ENCODE results near the gene DLL4. TPM values are rescaled to one million over a fixed set of nuclear protein-coding genes. Genes with fewer than 3 reads are reported as not detected.
"Not testable (repeated sequence)": the region's sequence is repeated elsewhere in the genome, so short reads cannot be mapped to it uniquely, and the experiment has no call there.

Gene DLL4
- total RNA-seq, 2 donors from 2014 or later, result 0.16 TPM; not detected in 1

DNA sequence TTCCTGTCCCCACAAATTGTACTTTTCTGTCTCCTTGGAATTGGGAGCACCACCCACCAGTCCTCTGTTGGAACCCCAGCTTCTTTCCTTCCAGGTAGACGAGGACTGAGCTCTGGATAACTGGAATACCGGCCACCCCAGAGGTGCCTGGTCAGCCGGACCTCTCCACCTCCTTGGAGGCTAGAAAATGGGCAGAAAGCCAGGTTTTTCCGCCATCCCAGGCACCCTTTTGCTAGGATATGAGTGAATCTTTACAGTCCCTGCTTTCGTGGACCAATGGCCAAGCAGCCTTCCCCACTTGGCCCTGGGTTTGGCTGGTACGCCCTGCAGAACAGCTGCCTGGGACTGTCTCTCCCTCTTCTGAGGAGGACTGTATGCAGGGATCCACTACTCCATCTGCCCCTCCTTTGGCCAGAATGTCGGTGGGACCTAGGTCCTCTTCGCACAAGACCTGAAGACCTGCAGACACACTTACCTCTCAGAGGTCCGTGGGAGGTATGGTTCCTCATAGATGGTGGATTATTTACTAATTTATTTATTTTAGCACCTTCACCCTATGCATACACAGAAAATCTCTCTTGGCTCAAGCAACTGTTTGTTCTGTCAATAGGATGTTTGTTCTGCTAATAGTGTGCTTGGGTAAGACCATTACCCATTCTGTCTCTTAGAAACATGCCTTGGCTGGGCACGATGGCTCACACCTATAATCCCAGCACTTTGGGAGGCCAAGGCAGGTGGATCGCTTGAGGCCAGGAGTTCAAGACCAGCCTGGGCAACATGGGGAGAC lies 15.6 kb downstream of the DLL4 start:
- Mint-ChIP-seq H3K27ac (peak overlapping the region; percentile 23 to 25), H3K9me3 (no peaks in the 10 kb centered on the region), H3K36me3 (no peaks in the 10 kb centered on the region)
- DNase-seq (ENCODE audit: low spot score in 2 of 2) (no peak), ATAC-seq (no peak)

DNA sequence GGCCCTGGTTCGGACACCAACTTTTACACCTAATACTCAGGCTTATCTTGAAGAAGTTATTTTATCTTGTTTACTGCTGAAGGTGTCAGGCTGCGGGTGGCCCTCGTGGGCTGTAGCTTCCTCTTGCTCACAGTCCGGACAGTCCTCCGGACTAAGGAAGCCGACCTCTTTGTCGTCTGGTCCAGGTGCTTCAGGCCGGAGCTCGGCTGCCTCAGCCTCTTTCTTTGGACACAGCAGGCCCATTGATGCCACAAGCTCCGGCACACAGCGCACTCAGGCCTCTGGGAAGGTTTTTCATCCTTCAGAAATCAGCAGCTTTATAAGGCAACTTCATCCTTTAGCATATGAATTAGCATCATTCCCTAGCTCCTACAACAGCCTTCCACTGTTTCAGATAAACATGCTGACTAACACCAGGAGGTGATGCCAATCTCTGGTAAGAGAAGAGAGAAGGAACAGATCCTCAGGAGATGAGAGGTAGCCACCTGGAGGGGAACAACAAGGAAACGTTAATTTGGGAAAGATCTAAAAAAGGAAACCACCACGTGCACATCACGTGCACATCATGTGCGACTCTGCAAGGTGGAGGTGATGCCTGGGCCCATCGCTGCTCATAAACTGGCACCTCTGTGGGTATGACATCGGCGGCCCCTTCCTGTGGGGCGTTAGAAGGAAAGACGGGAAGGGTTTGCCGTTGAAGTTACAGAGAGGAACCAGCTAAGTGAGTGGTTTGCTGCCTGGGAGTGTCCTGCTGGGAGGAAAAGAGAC lies 19.8 kb downstream of the DLL4 start:
- peaks cover 0 to 5% of the 10 kb centered on the region in 2 donors for H3K36me3 Mint-ChIP-seq

DNA sequence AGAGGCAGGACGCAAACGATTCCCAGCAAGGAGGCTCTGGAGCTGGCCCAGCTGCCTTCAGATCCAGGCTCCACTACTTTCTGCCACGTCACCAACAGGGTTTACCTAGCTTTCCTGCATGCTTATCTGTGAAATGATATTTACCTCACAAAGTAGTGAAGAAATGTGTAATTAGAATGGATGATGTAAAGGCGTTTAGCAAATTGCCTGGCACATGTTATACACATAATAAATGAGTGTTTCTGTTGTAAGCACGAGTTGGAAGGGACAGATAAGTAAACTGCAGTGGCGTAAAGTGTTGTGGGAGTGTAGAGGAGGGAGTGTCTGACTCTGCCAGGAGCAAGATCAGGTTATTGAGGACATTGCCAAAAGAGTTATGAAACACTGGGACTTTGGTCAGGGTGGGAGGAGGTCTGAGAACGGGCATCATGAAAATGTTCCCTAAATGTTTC lies 20.6 kb downstream of the DLL4 start:
- Mint-ChIP-seq H3K36me3 (peaks cover 0 to 5% of the 10 kb centered on the region in 2 donors), H3K9me3 (no peaks in the 10 kb centered on the region), H3K27ac (no peak overlapping the region)
- no peak for DNase-seq (ENCODE audit: low spot score in 2 of 2)
- ATAC-seq, result no peak

More for the DNA sequence above, 19.8 kb downstream of the DLL4 start:
- no peak overlapping the region for H3K27ac Mint-ChIP-seq
- DNase-seq (ENCODE audit: low spot score in 2 of 2), result no peak
- no peaks in the 10 kb centered on the region for H3K9me3 Mint-ChIP-seq
- no peak for ATAC-seq

DNA sequence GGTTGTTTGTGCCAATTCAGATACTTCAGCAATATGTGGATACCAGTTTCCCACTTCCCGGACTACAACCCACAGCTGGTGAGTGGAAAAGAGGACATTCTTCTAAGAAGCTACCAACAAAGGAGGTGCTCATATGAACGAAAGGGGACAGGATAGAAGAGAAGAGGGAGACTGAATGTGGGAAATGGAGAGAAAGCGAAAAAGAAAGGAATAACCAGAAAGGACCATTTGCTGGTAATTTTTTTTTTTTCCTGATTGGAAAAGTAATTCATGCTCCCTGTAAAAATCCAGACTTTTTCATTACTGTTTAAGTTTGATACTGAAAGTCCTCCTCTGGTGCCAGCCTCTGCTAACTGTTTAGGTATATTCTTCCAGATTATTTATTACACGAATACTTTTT lies 22.6 kb downstream of the DLL4 start:
- H3K36me3 Mint-ChIP-seq, result peaks cover 5 to 9% of the 10 kb centered on the region in 2 donors
- DNase-seq (ENCODE audit: low spot score in 2 of 2) (no peak), ATAC-seq (no peak)
- no peaks in the 10 kb centered on the region for H3K9me3 Mint-ChIP-seq
- H3K27ac Mint-ChIP-seq, result peak overlapping the region; percentile 91 to 96

- peaks cover 5 to 9% of the 10 kb centered on the region in 2 donors for H3K36me3 Mint-ChIP-seq
- ATAC-seq, result no peak
- H3K27ac Mint-ChIP-seq, result peak overlapping the region; percentile 91 to 96
- no peaks in the 10 kb centered on the region for H3K9me3 Mint-ChIP-seq
- DNase-seq (ENCODE audit: low spot score in 2 of 2), result no peak
Observed at GRCh38 chr15:40952301-40952900, 23.3 kb downstream of the DLL4 start.

DNA sequence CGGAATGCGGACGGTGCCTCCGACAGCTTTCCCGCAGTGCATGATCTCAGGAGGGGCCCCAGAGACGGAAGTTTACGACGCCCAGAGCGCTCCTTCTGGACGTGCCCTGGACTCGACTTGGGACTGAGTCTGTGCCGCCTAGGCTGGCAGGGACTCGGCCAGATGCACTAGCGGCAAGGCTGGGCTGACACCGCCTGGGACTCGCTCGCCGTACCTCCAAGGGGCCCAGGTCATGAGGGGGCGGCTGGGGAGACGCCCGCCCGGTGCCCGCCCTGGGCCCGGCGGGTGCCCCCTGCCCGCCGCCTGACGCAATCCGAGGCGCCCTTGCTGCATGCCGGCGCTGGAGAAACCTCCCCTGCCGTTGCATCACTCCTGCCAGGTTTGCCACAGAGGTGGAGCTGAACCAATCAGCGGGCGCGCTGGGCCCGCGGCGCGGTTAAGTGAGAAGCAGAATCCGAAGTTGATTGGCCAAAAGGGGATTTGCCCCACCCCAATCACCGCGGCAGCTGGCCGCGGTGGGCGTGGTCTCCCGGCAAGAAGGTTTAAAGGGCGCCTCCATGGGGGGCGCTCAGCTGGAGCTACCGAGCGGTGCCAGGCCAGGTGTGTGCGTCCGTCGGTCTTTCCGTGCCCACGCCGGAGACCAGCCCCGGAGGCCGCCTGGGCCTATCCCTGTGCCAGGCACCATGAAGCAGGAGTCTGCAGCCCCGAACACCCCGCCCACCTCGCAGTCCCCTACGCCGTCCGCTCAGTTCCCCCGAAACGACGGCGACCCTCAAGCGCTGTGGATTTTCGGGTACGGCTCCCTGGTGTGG lies 24.0 kb downstream of the DLL4 start, which contains the start of gene CHAC1:
TSS of gene CHAC1 (plus strand) at position 571 of the 812 bp plus-strand sequence. CDS start at position 684, 113 bp downstream.
- ATAC-seq, result peak; percentile 95
- DNase-seq (ENCODE audit: low spot score in 2 of 2), result peak; percentile 95 to 97
- Mint-ChIP-seq H3K27ac (peak within 1 kb of the TSS; percentile 91 to 96), H3K9me3 (no peaks in the 10 kb centered on the region), H3K36me3 (peaks cover 5 to 9% of the 10 kb centered on the region in 2 donors)

- ATAC-seq (peak in 1 of 2 donors; percentile 1), DNase-seq (ENCODE audit: low spot score in 2 of 2) (no peak)
- Mint-ChIP-seq H3K27ac (peak overlapping the region; percentile 91 to 92), H3K36me3 (peaks cover 5 to 9% of the 10 kb centered on the region in 2 donors), H3K9me3 (no peaks in the 10 kb centered on the region)
Observed at GRCh38 chr15:40953713-40954074, 24.6 kb downstream of the DLL4 start.

- not testable (repeated sequence) for ATAC-seq; H3K9me3 Mint-ChIP-seq; H3K36me3 Mint-ChIP-seq; DNase-seq (ENCODE audit: low spot score in 2 of 2)
- H3K27ac Mint-ChIP-seq, result peak overlapping the region; percentile 91 to 95
Observed at GRCh38 chr15:40954158-40954848, 25.2 kb downstream of the DLL4 start.

- peak overlapping the region; percentile 91 to 95 for H3K27ac Mint-ChIP-seq
- peaks cover 5 to 9% of the 10 kb centered on the region in 2 donors for H3K36me3 Mint-ChIP-seq
- ATAC-seq, result no peak
- DNase-seq (ENCODE audit: low spot score in 2 of 2), result no peak
- no peaks in the 10 kb centered on the region for H3K9me3 Mint-ChIP-seq
Observed at GRCh38 chr15:40955141-40955903, 26.2 kb downstream of the DLL4 start.

DNA sequence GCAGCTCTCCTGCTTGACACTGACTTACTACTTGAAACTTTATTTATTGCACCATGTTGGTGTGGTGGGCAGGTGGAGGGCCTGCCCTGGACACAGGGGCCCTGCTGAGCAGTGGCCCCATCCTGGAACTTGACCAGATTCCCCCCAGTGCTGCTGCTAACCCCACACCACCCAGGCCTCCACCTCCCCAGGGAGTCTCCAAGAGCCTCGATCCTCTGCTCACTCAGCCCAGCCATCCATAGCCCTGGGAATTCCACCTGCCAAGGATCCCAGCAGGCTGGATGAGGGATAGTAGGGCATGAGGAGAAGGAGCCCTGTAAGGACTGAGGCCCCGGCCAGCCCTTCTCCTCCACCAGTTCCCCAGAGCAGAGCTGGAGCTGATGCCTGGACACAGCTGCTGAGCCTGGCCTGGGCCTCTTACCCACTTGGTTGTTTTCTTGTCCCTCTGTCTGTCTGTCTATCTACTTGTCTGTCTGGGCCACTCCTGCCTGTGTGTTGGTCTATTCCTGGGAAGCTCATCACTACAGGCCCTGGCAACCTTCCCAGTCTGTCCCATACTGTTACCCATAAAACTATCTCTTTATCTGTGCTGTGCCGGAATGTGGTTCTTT lies 26.9 kb downstream of the DLL4 start:
- Mint-ChIP-seq H3K27ac (peak overlapping the region; percentile 25 to 52), H3K36me3 (peaks cover 5 to 9% of the 10 kb centered on the region in 2 donors), H3K9me3 (no peaks in the 10 kb centered on the region)
- DNase-seq (ENCODE audit: low spot score in 2 of 2), result no peak
- ATAC-seq, result no peak

DNA sequence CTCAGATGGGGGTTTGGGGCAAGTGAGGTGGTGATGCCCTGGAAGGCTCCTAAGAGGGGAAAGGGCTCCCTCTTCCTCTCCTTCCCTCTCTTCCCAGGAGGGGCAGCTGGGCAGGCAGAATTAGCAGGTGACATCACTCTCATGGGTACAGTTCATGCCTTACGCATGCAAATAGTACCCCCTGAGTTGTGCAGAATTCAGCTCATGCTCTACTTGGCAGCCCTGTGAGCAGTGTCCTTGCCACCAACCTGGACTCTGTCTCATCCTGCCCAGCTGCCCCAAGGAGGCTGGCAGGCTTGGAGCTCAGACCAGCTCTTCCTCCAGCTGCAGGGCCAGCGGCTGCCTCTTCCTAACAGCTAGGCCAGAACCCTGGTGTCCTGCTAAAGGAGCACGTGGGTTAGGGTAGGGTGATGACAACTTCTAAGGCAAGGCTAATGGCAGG lies 27.4 kb downstream of the DLL4 start:
- Mint-ChIP-seq H3K9me3 (no peaks in the 10 kb centered on the region), H3K36me3 (peaks cover 5 to 9% of the 10 kb centered on the region in 2 donors), H3K27ac (peak overlapping the region; percentile 25 to 36)
- DNase-seq (ENCODE audit: low spot score in 2 of 2), result no peak
- ATAC-seq, result no peak

DNA sequence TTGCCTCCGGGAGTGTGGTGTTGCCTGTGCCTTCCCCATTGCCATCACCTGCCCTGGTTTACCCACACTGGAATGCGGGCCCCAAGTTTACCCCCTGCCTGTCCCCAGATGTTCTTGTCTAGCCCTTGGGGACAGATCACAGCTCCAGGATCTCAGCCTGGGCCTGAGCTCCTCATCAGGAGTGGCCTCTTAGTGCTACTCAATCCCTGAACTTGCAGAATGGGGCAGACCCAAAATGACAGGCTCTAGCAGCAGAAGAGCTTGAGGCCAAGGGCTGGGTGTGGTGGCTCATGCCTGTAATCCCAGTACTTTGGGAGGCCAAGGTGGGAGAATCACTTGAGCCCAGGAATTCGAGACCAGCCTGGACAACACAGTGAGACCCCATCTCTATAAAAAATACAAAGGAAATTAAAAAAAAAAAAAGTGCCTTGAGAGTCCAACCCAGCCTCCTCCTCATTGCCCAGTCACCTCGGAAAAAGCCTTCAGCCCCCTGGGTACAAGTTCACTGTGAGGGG lies 28.0 kb downstream of the DLL4 start:
- no peak for DNase-seq (ENCODE audit: low spot score in 2 of 2)
- no peaks in the 10 kb centered on the region for H3K9me3 Mint-ChIP-seq
- no peak for ATAC-seq
- no peak overlapping the region for H3K27ac Mint-ChIP-seq
- H3K36me3 Mint-ChIP-seq, result peaks cover 5 to 9% of the 10 kb centered on the region in 2 donors

- Mint-ChIP-seq H3K36me3 (peaks cover 2 to 9% of the 10 kb centered on the region in 2 donors), H3K9me3 (no peaks in the 10 kb centered on the region), H3K27ac (no peak overlapping the region)
- DNase-seq (ENCODE audit: low spot score in 2 of 2) (no peak), ATAC-seq (no peak)
Observed at GRCh38 chr15:40957581-40958051, 28.5 kb downstream of the DLL4 start.

- peak overlapping the region in 1 of 2 donors; percentile 25 for H3K27ac Mint-ChIP-seq
- ATAC-seq, result no peak
Observed at GRCh38 chr15:40958146-40958545, 29.0 kb downstream of the DLL4 start.

More at GRCh38 chr15:40958146-40958545, 29.0 kb downstream of the DLL4 start:
- DNase-seq (ENCODE audit: low spot score in 2 of 2), result no peak
- Mint-ChIP-seq H3K36me3 (peaks cover 0 to 9% of the 10 kb centered on the region in 2 donors), H3K9me3 (no peaks in the 10 kb centered on the region)
